Measurements from ENCODE around the gene ORMDL3. TPM values are rescaled to one million over a fixed set of nuclear protein-coding genes. Genes with fewer than 3 reads are reported as not detected.
A peak's percentile ranks its signal among the peaks of the same experiment; 100 is the strongest.

ORMDL3 gene
- total RNA-seq, 1 experiment from 2014 or later = 58.6 TPM

- H2BK12ac ChIP-seq (ENCODE audit: insufficient read length, low read depth, low read length) = no peak overlapping the region
- H4K20me1 ChIP-seq (ENCODE audit: control insufficient read depth, insufficient read depth, insufficient read length) = no peaks in the 10 kb centered on the region
- H3K23ac ChIP-seq (ENCODE audit: insufficient read length, low read depth, low read length) = no peak overlapping the region
- no peak for DNase-seq
- no peaks in the 10 kb centered on the region for H3K27me3 ChIP-seq (ENCODE audit: insufficient read depth, low read length)
- Mint-ChIP-seq H3K4me1 (peaks cover 7 to 14% of the 10 kb centered on the region in 2 experiments; a peak in 3 of 4 replicates), H3K36me3 (ENCODE audit: insufficient read depth in 1 of 3, low read depth in 3 of 3) (no peaks in the 10 kb centered on the region), H3K9me3 (no peaks in the 10 kb centered on the region), H3K4me3 (no peak overlapping the region), H3K27ac (peak overlapping the region in 1 of 3 experiments; percentile 88; a peak in 1 of 7 replicates), H3K27me3 (ENCODE audit: low read depth) (peaks cover 10% of the 10 kb centered on the region)
- no peak overlapping the region for H3K4me2 ChIP-seq (ENCODE audit: insufficient read depth, insufficient read length, low read length)
- H3K9ac ChIP-seq (ENCODE audit: extremely low read depth, insufficient read length, low read length) = no peak overlapping the region
- H4K91ac ChIP-seq (ENCODE audit: insufficient read length, low read depth, low read length) = no peak overlapping the region
- H2BK20ac ChIP-seq (ENCODE audit: low read depth, low read length, poor library complexity, severe bottlenecking) = no peak overlapping the region
- peaks cover 2% of the 10 kb centered on the region; the same call in 1 of the 2 replicates for H3K4me1 ChIP-seq (ENCODE audit: insufficient read depth, low read length)
- no peak overlapping the region for H2BK15ac ChIP-seq (ENCODE audit: low read depth, low read length)
- H4K8ac ChIP-seq (replicated peaks; ENCODE audit: insufficient read length, low read depth, low read length) = no peak overlapping the region
- H3K27ac ChIP-seq (ENCODE audit: insufficient read length, low read depth, low read length) = no peak overlapping the region
- no peak for TF ChIP-seq CTCF (conservative IDR thresholded peaks at IDR 0.05)
- no peak overlapping the region for H2AFZ ChIP-seq (ENCODE audit: low read length)
- no peaks in the 10 kb centered on the region for H3K23me2 ChIP-seq (ENCODE audit: insufficient read length, low read depth, low read length, poor library complexity, severe bottlenecking)
- no peak overlapping the region for H3K18ac ChIP-seq (ENCODE audit: insufficient read length, low read depth, low read length)
- no peaks in the 10 kb centered on the region for H3K79me2 ChIP-seq (ENCODE audit: insufficient read depth, low read length)
- H3T11ph ChIP-seq (ENCODE audit: low read length) = no peak overlapping the region
- H4K5ac ChIP-seq (ENCODE audit: insufficient read length, low read depth, low read length) = no peak overlapping the region
- no peaks in the 10 kb centered on the region for H3K9me3 ChIP-seq (ENCODE audit: control insufficient read depth, low read depth, low read length)
- no peak overlapping the region for H3K56ac ChIP-seq (ENCODE audit: insufficient read length, low read depth, low read length)
- no peak overlapping the region for H3K14ac ChIP-seq (ENCODE audit: insufficient read depth, low read length)
- no CpG with 5 or more reads among the region's 8 CpGs for WGBS (ENCODE audit: extremely low coverage, insufficient read length, low lambda C conversion rate)
- no peak overlapping the region for H2BK5ac ChIP-seq (ENCODE audit: insufficient read length, low read length)
- H3K79me1 ChIP-seq (ENCODE audit: insufficient read depth, low read depth, low read length, poor library complexity, severe bottlenecking) = no peaks in the 10 kb centered on the region
- H2AK5ac ChIP-seq (ENCODE audit: insufficient read length, low read length) = no peak overlapping the region
- H2BK120ac ChIP-seq (ENCODE audit: low read depth, low read length, poor library complexity, severe bottlenecking) = no peak overlapping the region
- no peak overlapping the region for H3K4ac ChIP-seq (ENCODE audit: low read depth, low read length)
These were observed 33.2 kb upstream of the ORMDL3 start for GRCh38 chr17:39960524-39961041.

Data from H9 (cell line).